ENCODE data around the gene CCN5. TPM values are rescaled to one million over a fixed set of nuclear protein-coding genes. Genes with fewer than 3 reads are reported as not detected.
"Not testable (repeated sequence)": the region's sequence is repeated elsewhere in the genome, so short reads cannot be mapped to it uniquely, and the experiment has no call there.

CCN5 gene, protein sequence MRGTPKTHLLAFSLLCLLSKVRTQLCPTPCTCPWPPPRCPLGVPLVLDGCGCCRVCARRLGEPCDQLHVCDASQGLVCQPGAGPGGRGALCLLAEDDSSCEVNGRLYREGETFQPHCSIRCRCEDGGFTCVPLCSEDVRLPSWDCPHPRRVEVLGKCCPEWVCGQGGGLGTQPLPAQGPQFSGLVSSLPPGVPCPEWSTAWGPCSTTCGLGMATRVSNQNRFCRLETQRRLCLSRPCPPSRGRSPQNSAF
- total RNA-seq (ENCODE audit: insufficient read depth, low replicate concordance) = 7.5 TPM

DNA sequence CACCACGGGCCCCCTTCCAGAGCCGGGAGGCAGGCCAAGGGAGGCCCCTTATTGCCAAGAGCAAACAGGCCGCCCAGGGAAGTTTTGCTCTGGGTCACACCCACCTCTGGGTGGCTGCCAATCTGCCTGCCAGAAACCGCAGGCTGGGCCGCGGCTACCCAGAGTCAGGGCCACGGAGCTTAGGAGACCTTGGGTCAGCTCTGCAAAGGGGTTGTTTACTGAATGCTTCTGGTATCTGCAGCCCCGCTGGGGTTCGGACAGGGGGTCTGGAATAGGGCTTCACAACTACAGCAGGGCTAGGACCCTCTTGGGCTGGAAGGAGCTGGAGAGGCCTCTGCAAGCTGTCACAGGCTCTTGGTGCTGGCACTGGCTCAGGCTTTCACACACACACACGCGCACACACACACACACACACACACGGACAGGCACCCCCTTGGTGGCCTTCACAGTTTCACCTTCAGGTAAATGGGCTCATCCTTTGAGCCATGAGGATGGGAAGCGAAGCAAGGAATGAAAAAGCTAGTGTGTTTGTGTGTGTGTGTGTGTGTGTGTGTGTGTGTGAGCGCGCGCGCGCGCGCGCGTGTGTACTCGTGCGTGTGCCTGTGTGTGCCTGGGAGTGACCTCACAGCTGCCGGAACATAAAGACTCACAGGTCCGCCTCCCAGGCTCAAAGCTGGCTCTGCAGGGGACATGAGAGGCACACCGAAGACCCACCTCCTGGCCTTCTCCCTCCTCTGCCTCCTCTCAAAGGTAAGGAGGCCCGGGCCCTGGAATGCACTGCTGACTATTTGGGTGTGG lies at the start of gene CCN5:
CCN5 (plus strand) TSS at position 669 of the 798 bp plus-strand sequence; CDS start at position 691, 22 bp downstream.
- DNase-seq (ENCODE audit: low spot score) = peak; percentile 85

DNA sequence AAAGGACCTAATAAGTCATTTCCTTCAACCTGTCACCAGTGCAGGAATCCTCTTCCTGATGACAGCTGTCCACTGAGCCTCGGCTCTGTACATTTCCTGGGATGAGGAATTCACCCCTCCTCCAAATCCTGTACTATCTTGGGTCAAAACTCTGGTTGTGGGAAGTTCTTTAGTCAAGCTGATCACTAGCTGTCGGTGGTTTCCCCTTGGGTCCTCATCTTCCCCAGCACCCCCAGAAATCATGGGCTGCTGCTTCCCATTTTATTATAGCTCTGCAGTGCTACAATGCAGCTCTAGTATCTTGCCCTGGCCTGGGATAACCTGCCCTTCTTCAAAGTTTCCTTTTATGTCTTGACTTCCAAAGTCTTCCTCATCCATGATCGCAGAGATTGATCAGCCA lies 49.1 kb upstream of the CCN5 start:
- DNase-seq (ENCODE audit: low spot score) = no peak

DNA sequence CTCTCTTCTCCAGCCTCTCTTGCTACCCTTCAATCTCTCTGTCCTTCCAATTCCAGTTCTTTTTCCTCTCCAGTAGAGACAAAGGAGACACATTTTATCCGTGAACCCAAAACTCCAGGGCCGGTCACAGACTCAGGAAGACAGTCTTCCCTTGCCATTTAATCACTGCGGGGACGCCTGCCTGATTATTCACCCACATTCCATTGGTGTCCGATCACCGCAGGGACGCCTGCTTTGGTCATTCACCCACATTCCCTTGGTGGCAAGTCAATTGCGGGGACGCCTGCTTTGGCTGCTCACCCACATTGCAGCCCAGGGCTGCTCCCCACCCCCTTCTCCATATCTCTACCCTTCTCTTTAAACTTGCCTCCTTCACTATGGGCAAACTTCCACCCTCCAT lies 44.3 kb upstream of the CCN5 start:
- not testable (repeated sequence) for DNase-seq (ENCODE audit: low spot score)

DNA sequence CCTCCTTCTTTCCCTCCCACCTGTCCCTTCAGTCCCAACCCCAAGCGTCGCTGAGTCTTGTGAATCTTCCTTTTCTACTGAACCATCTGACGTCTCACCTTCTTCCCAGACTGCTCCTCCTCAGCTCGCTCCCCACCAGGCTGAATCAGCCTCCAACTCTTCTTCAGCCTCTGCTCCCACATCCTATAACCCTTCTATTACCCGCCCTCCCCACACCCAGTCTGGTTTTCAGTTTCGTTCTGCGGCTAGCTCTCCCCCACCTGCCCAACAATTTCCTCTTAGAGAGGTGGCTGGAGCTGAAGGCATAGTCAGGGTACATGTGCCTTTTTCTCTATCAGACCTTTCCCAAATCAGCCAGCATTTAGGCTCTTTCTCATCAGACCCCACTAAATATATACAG lies 43.6 kb upstream of the CCN5 start:
- not testable (repeated sequence) for DNase-seq (ENCODE audit: low spot score)

DNA sequence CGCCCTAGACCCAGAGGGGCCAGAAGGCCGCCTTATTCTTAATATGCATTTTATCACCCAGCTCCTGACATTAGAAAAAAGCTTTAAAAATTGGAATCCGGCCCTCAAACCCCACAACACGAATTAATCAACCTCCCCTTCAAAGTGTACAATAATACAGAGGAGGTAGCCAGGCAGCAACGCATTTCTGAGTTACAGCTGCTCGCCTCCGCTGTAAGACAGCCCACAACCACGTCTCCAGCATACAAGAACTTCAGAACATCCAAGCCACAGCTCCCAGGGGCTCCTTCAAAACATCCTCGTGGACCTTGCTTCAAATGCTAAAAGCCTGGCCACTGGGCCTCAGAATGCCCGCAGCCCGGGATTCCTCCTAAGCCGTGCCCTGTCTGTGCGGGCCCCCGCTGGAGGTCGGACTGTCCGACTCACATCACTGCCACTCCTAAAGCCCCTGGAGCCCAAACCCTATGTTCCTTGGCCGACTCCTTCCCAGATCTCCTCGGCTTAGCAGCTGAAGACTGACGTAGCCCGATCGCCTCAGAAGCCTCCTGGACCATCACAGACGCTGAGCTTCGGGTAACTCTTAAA lies 42.8 kb upstream of the CCN5 start:
- not testable (repeated sequence) for DNase-seq (ENCODE audit: low spot score)

DNA sequence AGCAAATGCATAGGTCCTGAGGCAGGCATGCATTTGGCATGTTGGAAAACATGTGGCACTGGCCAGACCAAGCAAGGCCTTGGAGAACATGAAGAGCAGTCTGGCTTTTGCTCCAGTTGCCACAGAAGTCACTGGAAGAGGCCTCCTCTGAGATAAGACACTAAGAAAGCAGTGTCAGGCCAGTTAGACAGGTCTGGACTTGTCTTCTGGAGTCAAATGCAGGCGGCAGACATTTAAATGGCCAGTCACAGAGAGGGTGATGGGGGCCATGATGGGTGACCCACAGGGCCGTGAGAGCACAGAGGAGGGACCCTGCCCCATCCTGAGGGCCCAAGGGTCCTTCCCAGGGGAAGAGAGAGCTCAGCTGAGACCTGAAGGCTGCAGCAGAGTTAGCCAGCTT lies 36.9 kb upstream of the CCN5 start:
- no peak for DNase-seq (ENCODE audit: low spot score)

DNA sequence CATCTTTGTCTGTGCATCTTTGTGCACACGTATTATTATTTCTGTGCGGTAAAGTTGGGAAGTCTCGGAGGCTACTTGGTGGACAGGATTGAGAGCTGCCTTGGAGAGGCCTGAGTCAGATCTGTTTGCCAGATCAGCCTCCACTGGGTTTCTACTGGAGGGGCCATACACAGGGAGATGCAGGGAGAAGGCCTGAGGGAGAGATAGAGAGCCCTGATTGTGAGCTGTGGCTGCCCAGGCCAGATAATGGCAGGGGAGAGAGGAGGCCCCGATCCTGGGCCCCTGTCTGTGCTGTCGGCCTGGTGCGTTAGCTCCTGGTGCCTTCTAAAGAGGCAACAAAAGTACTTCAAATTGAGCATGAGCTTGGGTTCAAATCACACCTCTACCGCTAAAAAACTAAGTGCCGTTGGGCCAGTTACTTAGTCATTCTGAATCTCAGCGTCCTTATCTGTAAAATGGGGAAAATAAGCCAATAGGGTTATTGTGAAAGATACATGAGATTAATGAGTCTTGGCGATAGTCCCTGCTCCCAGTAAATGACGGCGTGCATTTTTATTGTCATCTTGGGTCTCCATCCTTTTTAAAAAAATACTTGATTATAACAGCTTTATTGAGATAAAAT lies 36.1 kb upstream of the CCN5 start:
- DNase-seq (ENCODE audit: low spot score) = no peak

DNA sequence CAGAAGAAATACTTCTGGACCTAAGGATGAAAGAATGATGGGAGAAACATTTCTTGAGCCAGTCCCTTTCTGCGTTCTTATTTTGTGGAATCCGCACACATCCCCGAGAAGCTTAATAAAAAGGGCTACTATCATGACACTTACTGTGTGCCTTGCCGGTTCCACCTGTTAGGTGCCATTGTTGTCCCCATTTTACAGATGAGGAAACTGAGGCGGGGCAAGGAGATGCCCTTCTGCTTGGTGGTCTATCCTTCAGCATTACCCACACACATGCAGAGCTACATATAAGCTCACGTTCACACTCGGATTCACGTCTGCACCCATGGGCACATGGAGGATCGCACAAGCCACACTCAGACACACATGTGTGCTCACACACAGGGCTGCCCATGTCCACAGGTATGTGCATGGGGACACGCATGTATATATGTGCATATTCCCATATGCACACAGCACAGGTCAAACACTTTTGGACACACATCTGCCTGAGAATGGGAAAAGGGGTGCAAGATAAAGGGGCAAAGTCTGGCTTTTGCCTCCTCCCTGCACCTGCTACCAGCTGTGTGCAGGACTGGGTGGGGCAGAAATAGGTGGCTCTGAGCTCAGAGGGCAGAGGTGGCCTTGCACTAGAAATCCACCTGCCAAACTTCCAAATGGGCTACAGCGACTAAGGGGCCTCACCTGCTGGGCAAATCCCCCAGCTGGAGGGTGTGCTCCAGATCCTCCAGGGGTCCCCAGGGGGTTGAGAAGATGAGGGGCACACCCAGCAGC lies 33.2 kb upstream of the CCN5 start:
- DNase-seq (ENCODE audit: low spot score) = no peak

DNA sequence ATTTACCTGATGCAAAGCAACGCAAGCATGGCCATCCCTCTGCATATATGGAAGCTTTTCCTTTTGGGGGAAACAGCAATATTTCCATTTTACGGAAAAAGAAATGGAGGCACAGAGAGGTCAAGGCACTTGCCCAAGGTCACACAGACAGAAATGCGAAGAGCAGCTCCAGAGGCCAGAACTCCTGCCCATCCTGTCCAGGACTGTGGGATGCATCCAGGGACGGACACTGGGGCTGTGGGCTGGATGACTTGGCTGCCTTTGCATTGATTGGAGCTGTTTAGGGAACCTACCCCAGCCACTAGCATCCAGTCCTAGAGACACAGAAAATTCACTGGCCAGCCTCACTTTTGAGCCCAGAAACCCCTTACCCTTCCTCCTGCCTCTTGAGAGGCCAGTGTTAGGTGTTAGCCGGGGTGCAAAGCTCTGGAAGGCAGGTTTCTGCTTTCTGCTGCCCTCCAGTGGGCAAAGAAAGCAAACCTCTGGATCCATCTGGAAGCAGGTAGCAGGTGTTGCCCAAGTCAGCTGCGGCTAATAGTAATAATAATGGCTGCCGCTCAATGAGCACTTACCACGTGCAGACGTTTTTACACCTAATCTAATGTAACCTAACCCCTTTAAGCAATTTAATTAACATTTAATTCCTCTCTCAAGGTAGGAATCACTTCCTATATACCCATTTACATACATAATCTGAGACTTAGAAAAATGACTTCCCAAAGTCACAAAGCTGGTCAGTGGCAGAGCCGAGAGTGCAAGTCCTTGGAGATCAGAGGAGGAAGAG lies 31.7 kb upstream of the CCN5 start:
- no peak for DNase-seq (ENCODE audit: low spot score)

DNA sequence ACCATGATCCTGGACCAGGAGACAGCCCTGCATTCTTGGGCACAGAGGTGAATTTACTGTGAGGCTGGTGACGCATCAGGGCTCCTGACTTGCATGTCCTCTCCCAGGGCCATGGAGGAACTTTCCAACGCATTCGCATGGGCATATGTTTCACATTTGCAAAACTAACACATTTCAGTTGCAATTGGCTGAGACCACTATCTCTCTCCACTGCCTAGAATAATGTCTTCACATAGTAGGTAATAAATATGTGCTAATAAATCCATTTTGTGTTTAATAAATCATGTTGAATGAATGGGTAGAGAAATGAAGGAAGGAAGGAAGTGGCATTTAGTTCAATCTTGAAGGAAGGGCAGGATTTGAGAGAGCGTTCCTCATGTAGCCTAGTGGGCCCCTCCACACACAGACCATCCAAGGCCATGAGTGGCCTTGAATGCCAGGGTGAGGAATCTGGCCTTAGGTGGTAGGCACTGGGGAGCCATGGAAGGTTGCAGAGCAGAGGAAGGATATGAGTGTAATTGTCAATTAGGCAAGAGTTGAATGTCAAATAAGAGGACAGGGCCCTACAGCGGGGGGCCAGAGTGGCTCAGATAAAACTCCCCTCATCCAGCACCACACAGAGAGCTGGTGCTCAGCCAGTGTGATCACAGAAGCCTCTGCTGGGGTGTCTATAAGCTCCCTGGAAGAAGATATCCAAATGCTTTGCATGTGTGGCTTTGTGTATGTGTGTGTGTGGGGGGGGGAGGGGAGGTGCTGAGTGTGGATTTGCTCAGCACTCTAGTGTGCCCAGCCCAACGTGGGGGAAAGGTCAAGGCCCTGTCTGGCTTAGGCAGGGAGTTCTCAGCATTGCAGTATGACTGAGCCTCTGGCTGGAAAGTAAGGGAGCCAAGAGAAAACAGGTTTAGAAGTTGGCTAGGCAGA lies 30.9 kb upstream of the CCN5 start:
- no peak for DNase-seq (ENCODE audit: low spot score)

DNA sequence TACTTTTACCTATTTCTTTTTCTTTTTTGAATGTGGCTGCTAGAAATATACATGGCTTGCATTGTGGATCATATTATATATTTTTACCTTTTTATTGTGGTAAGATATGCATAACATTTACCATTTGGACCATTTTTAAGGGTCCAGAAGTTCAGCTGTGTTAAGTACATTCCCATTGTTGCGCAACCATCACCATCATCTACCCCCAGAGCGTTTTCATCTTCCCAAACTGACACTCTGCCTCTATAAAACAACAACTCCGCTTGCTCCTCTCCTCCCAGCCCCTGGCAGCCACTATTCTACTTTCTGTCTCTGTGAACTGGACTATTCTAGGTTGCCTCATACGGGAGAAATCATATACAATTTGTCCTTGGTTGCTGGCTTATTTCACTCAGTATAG lies 28.2 kb upstream of the CCN5 start:
- DNase-seq (ENCODE audit: low spot score) = no peak

DNA sequence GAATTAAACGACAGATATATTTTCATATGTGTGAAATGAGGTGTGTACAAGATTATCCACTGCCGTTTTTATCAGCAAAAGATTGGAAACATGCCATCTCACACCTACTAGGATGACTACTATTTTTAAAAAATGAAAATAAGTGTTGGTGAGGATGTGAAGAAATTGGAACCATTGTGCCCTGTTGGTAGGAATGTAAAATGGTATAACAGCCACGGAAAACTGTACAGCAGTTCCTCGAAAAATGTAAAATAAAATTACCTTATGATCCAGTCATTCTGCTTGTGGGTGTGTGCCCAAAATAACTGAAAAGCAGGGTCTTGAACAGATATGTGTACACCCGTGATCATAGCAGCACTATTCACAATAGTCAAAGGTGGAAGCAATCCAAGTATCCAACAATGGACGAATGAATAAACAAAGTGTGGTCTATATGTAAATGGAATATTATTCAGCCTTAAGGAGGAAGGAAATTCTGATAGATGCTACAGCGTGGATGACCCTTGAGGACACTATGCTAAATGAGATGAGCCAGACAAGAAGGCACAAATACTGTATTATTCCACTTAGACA lies 27.0 kb upstream of the CCN5 start:
- DNase-seq (ENCODE audit: low spot score) = no peak

DNA sequence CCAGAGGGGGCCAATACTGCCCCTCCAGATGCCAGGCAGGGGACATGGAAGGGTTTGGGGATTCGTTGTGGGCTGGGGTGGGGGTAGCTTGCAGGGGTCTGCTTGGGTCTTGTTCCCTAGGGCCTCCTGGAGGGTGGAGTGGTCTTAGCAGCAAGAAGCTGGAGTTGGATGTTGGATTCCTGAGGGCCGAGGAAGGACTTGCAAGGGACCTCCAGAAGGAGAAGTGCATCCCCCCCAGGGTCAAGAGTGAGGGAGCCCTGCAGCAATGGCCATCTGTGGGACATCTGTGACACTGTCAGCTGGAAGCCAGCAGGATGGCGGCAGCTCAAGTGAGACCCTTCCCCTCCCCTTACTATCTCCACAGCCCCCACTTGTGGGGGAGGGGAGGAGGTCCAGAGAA lies 25.4 kb upstream of the CCN5 start:
- DNase-seq (ENCODE audit: low spot score) = no peak

DNA sequence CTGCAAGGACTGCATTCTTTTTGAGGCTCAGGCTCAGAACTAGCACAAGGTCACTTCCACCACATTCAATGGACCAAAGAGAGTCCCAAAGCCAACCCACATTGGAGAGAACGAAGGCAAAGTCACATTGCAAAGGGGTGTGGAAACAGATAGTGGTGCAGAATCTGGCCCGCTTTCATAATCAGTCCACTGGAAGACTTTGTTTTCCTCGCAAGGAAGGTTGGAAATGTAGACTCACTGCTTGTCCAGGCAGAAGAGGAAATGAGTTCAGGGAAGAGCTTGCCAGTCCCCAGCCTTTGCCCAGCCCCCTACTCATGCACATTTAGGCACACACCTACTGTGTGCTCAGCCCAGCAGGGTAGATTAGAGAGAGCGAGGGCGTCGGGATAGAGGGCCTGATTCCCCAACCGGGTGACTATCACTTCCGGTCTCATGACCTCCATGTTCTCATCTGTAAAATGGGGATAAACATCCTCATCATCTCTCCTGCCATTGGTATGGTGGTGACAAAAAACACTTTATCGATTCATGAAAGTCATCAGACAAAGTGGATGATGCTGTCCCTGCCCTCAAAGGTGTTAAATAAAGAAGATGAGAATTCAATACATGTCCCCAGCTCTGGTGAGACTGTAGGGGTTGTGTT lies 24.3 kb upstream of the CCN5 start:
- no peak for DNase-seq (ENCODE audit: low spot score)

DNA sequence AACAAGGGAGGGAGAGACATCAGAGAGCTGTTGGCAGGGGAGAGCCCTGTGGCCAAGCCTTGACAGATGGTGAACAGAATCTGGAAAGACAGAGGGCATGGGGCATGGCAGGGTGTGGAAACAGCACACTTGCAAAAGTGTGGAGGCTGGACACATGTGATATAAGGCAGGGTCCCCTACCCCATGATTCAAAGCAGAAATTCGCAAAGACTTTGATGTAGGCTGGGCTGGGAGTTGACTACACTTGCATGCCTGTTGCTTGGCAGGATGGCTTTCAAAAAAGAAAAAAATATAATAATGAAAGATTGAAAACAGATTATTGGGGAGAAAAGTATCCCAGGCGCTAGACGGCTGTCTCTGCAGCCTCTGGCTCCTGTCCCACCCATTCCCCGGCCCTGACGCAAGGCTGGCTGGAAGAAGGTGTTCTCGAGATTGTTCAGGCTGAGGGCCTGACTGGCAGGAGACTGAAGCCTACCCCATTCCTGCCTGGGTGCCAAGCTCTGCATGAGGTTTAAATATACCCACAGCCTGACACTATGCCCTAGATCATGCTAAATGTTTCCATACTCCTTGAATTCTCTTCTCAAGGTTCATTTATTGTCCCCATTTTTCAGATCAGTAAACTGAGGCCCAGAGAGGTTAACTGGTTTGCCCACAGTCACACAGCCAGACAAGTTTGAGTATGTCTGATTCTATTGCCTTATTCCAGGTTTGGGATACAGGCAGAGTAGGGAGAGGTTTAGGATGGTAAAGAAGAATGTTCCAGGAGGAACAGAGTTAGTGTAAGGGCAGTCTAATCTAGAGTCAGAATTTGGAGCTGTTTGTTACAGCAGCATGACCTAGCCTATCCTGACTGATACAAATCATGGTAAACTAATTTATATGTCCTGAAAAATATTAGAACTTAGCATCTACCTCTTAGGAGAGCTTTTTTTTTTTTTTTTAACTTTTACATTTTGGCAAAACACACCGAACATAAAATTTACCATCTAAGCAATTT lies 23.4 kb upstream of the CCN5 start:
- no peak for DNase-seq (ENCODE audit: low spot score)

DNA sequence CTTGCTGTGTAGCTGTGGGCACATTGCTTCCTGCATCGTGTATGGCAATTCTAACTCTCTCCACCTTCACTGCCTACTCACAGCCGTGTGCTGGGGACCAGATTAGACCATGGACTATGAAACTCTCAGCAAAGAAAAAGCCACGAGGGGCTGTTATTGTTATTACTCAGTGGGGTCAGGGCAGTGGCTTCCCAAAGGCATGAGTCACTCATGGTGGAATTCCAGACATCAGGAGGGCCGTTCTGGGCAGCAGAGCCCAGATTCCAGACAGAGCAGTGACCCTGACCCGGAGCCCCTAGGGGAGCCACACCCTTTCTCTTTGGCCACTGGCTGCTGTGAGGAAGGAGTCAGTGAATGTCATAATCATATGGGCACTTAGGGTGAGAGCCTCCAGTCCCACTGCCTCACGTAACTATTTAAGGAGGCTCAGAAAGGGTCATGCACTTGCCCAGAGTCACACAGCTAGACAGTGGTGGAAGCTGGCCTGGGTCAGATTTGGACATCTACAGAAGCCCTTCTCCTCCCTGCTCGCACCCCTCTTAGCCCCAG lies 22.2 kb upstream of the CCN5 start:
- peak; percentile 74 for DNase-seq (ENCODE audit: low spot score)

DNA sequence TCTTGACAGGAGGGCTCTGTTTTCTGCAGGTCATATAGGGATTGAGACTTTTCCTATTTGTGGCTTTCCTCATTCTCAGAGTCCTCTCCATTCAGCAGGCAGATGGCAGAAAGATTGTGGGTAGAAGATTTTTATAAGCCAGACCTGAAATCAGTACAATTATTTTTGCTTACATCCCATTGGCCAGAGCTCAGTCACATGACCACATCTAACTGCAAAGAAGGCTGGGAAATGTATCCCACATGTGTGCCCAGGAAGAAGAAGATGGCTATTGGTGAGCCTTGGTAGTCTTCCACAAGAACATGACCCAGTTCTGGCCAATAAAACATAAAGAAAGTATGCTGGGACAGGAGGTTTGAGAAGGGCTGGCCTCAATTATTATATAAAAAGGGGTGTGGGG lies 21.5 kb upstream of the CCN5 start:
- DNase-seq (ENCODE audit: low spot score) = no peak
